ENCODE results near the gene XPR1. TPM values are rescaled to one million over a fixed set of nuclear protein-coding genes. Genes with fewer than 3 reads are reported as not detected.

The XPR1 gene
- total RNA-seq, 4 donors from 2014 or later = 17.2 to 28.3 (median 26.6) TPM

GRCh38 chr1:180734366-180734765 is 102.5 kb downstream of the XPR1 start:
- peaks cover 0 to 17% (median 0%) of the 10 kb centered on the region in 3 donors for H3K9me3 ChIP-seq
- TF ChIP-seq CTCF (IDR thresholded peaks at IDR 0.05) (no peak), EP300 (IDR thresholded peaks at IDR 0.05) (no peak), POLR2A (IDR thresholded peaks at IDR 0.05) (no peak), POLR2AphosphoS5 (IDR thresholded peaks at IDR 0.05) (no peak)

GRCh38 chr1:180742663-180743062 is 110.8 kb downstream of the XPR1 start:
- no peaks in the 10 kb centered on the region for H3K36me3 ChIP-seq
- TF ChIP-seq POLR2A (IDR thresholded peaks at IDR 0.05) = no peak
- no peak for TF ChIP-seq POLR2AphosphoS5 (IDR thresholded peaks at IDR 0.05)
- TF ChIP-seq CTCF (IDR thresholded peaks at IDR 0.05) = no peak
- TF ChIP-seq EP300 (IDR thresholded peaks at IDR 0.05) = no peak
- no peak for ATAC-seq
- H3K4me1 ChIP-seq = no peaks in the 10 kb centered on the region
- peaks cover 0 to 17% (median 0%) of the 10 kb centered on the region in 3 donors for H3K9me3 ChIP-seq
- no peaks in the 10 kb centered on the region for H3K27me3 ChIP-seq
- no peak overlapping the region for H3K27ac ChIP-seq
- H3K4me3 ChIP-seq = no peak overlapping the region

More at GRCh38 chr1:180734366-180734765, 102.5 kb downstream of the XPR1 start:
- ATAC-seq = no peak
- no peaks in the 10 kb centered on the region for H3K36me3 ChIP-seq
- H3K4me1 ChIP-seq = no peaks in the 10 kb centered on the region
- 100% methylated on average over 2 of the region's 2 CpGs; no CpG with 5 or more reads in 1 of the 2 donors for WGBS, 2 donors (ENCODE audit: low coverage in 1 of 2)
- no peaks in the 10 kb centered on the region for H3K27me3 ChIP-seq
- H3K27ac ChIP-seq = no peak overlapping the region
- H3K4me3 ChIP-seq = no peak overlapping the region

- no peaks in the 10 kb centered on the region for H3K27me3 ChIP-seq
- no peak overlapping the region for H3K4me3 ChIP-seq
- no peaks in the 10 kb centered on the region for H3K4me1 ChIP-seq
- TF ChIP-seq CTCF (IDR thresholded peaks at IDR 0.05) = no peak
- TF ChIP-seq EP300 (IDR thresholded peaks at IDR 0.05) = no peak
- TF ChIP-seq POLR2AphosphoS5 (IDR thresholded peaks at IDR 0.05) = no peak
- TF ChIP-seq POLR2A (IDR thresholded peaks at IDR 0.05) = no peak
- ATAC-seq = no peak
- no peak overlapping the region for H3K27ac ChIP-seq
- peaks cover 0 to 17% (median 0%) of the 10 kb centered on the region in 3 donors for H3K9me3 ChIP-seq
- H3K36me3 ChIP-seq = no peaks in the 10 kb centered on the region
Observed at GRCh38 chr1:180743868-180744267, 112.0 kb downstream of the XPR1 start.

GRCh38 chr1:180745098-180745497 is 113.3 kb downstream of the XPR1 start:
- Histone ChIP-seq H3K4me1 (no peaks in the 10 kb centered on the region), H3K4me3 (no peak overlapping the region), H3K27me3 (no peaks in the 10 kb centered on the region), H3K36me3 (no peaks in the 10 kb centered on the region), H3K9me3 (peaks cover 0 to 17% (median 0%) of the 10 kb centered on the region in 3 donors), H3K27ac (no peak overlapping the region)
- TF ChIP-seq POLR2A (IDR thresholded peaks at IDR 0.05) (no peak), EP300 (IDR thresholded peaks at IDR 0.05) (no peak), POLR2AphosphoS5 (IDR thresholded peaks at IDR 0.05) (no peak), CTCF (IDR thresholded peaks at IDR 0.05) (no peak)
- ATAC-seq = no peak
- 92 to 95% methylated on average over 5 to 6 of the region's 6 CpGs for WGBS, 2 donors (ENCODE audit: low coverage in 1 of 2)

- no peaks in the 10 kb centered on the region for H3K9me3 ChIP-seq
- H3K4me3 ChIP-seq = no peak overlapping the region
- no peak overlapping the region for H3K27ac ChIP-seq
- WGBS, 2 donors (ENCODE audit: low coverage in 1 of 2) = 80% methylated on average over 2 of the region's 2 CpGs; no CpG with 5 or more reads in 1 of the 2 donors
- H3K4me1 ChIP-seq = no peaks in the 10 kb centered on the region
- H3K36me3 ChIP-seq = no peaks in the 10 kb centered on the region
- H3K27me3 ChIP-seq = no peaks in the 10 kb centered on the region
- no peak for TF ChIP-seq CTCF (IDR thresholded peaks at IDR 0.05)
- TF ChIP-seq POLR2AphosphoS5 (IDR thresholded peaks at IDR 0.05) = no peak
- TF ChIP-seq POLR2A (IDR thresholded peaks at IDR 0.05) = no peak
- no peak for TF ChIP-seq EP300 (IDR thresholded peaks at IDR 0.05)
- ATAC-seq = no peak
Observed at GRCh38 chr1:180751921-180752320, 120.1 kb downstream of the XPR1 start.

All from gastroesophageal sphincter (tissue), 4 donors.